ENCODE measurements around the gene GRK5.
"Not testable (repeated sequence)": the region's sequence is repeated elsewhere in the genome, so short reads cannot be mapped to it uniquely, and the experiment has no call there.

The GRK5 gene

GRCh38 chr10:119222537-119222936 is 15.2 kb downstream of the GRK5 start:
- no peak for DNase-seq (ENCODE audit: low spot score)

GRCh38 chr10:119222966-119223386 is 15.6 kb downstream of the GRK5 start:
- DNase-seq (ENCODE audit: low spot score) = no peak

- DNase-seq (ENCODE audit: low spot score) = no peak
Measured at GRCh38 chr10:119225083-119225658, 17.8 kb downstream of the GRK5 start.

- no peak for DNase-seq (ENCODE audit: low spot score)
Measured at GRCh38 chr10:119227825-119228224, 20.5 kb downstream of the GRK5 start.

GRCh38 chr10:119231654-119232053 is 24.3 kb downstream of the GRK5 start:
- no peak for DNase-seq (ENCODE audit: low spot score)

- not testable (repeated sequence) for DNase-seq (ENCODE audit: low spot score)
Measured at GRCh38 chr10:119232439-119232838, 25.1 kb downstream of the GRK5 start.

- DNase-seq (ENCODE audit: low spot score) = no peak
Measured at GRCh38 chr10:119233123-119233820, 25.9 kb downstream of the GRK5 start.

GRCh38 chr10:119233821-119234220 is 26.4 kb downstream of the GRK5 start:
- DNase-seq (ENCODE audit: low spot score) = no peak

GRCh38 chr10:119235356-119235755 is 28.0 kb downstream of the GRK5 start:
- DNase-seq (ENCODE audit: low spot score) = no peak

GRCh38 chr10:119237722-119238436 is 30.5 kb downstream of the GRK5 start:
- DNase-seq (ENCODE audit: low spot score) = no peak

GRCh38 chr10:119238577-119238976 is 31.2 kb downstream of the GRK5 start:
- no peak for DNase-seq (ENCODE audit: low spot score)

GRCh38 chr10:119239015-119239414 is 31.6 kb downstream of the GRK5 start:
- DNase-seq (ENCODE audit: low spot score) = not testable (repeated sequence)

- not testable (repeated sequence) for DNase-seq (ENCODE audit: low spot score)
Measured at GRCh38 chr10:119239630-119240029, 32.3 kb downstream of the GRK5 start.

- DNase-seq (ENCODE audit: low spot score) = no peak
Measured at GRCh38 chr10:119241066-119241465, 33.7 kb downstream of the GRK5 start.

GRCh38 chr10:119242186-119242585 is 34.8 kb downstream of the GRK5 start:
- DNase-seq (ENCODE audit: low spot score) = no peak

GRCh38 chr10:119243488-119243887 is 36.1 kb downstream of the GRK5 start:
- DNase-seq (ENCODE audit: low spot score) = no peak

GRCh38 chr10:119243967-119244366 is 36.6 kb downstream of the GRK5 start:
- no peak for DNase-seq (ENCODE audit: low spot score)

GRCh38 chr10:119245272-119245671 is 37.9 kb downstream of the GRK5 start:
- DNase-seq (ENCODE audit: low spot score) = no peak

- DNase-seq (ENCODE audit: low spot score) = no peak
Measured at GRCh38 chr10:119246862-119247549, 39.6 kb downstream of the GRK5 start.

GRCh38 chr10:119247550-119247894 is 40.2 kb downstream of the GRK5 start:
- no peak for DNase-seq (ENCODE audit: low spot score)

GRCh38 chr10:119248184-119248583 is 40.8 kb downstream of the GRK5 start:
- no peak for DNase-seq (ENCODE audit: low spot score)

- no peak for DNase-seq (ENCODE audit: low spot score)
Measured at GRCh38 chr10:119248681-119249080, 41.3 kb downstream of the GRK5 start.
